Esophagus mucosa (tissue), 1 donor: ENCODE results near the gene USP32. TPM values are rescaled to one million over a fixed set of nuclear protein-coding genes. Genes with fewer than 3 reads are reported as not detected.
A peak's percentile ranks its signal among the peaks of the same experiment; 100 is the strongest.
"Not testable (repeated sequence)": the region's sequence is repeated elsewhere in the genome, so short reads cannot be mapped to it uniquely, and the experiment has no call there.

Experiments used
- ATAC-seq: fragments of 200-7000 bp; cut with Tn5 transposase; one replicate; pipeline ENCODE4 v1.9.1; 2020
- total RNA-seq: library from RNA; stranded (reverse); gene quantifications from one replicate; pipeline ENCODE4 v1.2.4, GENCODE V29; 2023
- donor health status: DM: yes; HTN: yes; CAD: no.

USP32 gene
- total RNA-seq, 1 donor from 2014 or later: 53.5 TPM

DNA sequence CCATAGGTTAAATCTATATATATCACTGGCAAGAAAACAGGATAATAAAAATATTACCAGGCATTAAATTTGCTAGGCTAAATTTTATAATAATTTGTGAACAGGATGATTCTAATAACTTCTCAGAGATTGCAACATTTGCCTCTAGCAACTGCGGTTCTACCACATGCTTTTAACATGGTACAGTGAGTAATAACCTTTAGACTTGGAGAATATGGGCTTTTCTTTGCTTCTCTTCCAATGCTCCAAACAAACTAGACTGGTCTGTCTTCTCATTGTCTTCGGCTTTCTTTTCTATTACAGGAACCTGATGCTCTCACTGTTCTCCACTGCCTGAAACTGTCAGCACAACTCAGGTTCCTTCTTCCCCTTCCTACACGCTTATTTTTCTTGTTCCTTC is 161.6 kb downstream of the USP32 start:
- ATAC-seq: peak; percentile 86

DNA sequence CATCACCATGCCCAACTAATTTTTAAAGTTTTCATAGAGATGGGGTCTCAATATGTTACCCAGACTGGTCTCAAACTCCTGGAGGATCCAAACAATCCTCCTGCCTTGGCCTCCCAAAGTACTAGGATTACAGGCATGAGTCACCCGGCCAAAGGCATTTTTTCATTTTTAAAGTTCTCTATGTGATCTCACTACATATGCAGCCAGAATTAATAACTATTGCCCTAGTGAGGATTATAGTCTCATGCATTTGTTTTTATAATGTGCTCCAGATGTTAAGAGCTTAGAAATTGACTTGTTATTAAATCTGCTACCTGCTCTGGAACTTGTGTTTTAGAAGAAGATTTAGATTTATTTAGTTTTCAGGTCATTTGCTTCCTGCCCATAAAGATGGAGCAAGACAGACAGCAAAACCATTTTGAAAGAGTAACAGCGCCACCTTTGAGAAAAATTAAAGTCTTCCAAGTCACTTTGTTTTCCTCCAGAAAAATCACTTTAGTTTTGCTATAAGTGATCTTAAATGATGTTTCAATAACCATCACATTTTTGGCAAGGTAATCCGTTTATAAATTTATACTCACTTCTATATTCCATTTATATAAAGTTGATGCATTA is 162.6 kb downstream of the USP32 start:
- ATAC-seq: no peak

GRCh38 chr17:60227276-60227675 is 164.7 kb downstream of the USP32 start:
- not testable (repeated sequence) for ATAC-seq

GRCh38 chr17:60224064-60224463 is 167.9 kb downstream of the USP32 start:
- ATAC-seq: peak; percentile 98

GRCh38 chr17:60223456-60223855 is 168.5 kb downstream of the USP32 start:
- no peak for ATAC-seq

DNA sequence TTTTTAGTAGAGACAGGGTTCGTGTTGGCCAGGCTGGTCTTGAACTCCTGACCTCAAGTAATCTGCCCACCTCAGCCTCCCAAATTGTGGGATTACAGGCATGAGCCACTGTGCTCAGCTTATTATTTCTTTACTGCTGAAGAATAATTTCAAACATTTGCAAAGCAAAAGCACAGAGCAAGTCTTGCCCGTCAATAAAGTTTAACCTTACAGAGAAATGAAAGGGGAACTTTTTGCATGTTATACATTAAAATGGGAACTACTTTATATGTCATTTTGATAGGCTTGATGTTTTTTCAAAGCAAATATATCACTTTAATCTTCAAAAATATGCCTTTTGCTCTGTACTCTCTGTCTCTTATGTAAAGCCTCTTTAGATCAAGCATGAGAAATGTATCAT is 173.2 kb downstream of the USP32 start:
- ATAC-seq: not testable (repeated sequence)

DNA sequence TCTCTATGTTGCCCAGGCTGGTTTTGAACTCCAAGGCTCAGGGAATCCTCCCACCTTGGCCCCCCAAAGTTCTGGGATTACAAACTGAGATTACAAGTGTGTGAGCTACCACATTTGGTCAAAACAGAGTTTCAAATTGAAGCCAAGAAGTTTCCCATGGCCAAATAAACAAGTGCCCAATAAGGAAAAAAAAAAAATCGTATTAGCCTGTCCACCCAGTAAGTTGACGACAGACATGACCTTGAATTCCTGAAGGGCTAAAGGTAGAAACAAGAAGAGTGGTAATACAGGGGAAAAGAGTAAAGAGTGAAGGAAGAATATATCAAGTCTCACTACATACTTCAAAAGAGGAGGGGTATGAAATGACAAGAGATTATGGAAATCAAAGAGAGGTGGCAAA is 176.0 kb downstream of the USP32 start:
- ATAC-seq: not testable (repeated sequence)

DNA sequence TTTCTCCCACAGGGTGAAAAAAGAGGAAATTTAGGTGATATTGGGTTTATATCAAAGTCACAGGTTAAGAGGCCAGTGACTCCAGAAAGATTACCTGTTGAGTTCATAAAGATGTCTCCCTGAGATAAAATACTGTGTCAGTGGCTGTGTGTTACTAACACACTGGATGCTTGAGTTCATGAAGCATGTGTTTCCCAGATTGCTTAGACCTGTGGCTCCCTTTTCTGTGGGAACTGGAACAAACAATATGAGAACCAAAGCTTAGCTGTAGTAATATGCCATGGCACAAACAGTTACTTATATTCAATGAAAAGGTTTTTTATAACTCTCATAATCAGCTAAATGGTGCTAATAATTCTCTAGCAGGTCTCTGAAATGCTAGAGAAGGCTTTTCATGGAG is 180.7 kb downstream of the USP32 start:
- ATAC-seq: not testable (repeated sequence)

DNA sequence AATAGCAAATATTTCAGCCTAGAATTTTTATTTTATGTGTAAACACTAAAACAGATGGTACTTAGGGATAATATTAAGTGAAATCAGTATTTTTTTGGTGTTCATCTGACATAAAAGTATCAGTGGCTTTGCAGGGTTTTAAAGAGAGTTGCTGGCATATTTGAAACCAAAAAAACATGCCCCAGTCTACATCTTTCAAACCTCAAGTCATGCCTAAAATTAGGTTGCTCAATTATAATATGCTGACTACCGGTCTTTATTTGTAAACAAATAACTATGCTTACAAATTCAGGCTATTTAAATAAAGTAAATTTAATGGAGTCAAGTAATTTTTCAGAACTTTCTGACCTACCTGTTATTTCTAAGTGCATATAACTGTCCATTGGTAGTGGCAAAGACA is 183.6 kb downstream of the USP32 start:
- not testable (repeated sequence) for ATAC-seq

DNA sequence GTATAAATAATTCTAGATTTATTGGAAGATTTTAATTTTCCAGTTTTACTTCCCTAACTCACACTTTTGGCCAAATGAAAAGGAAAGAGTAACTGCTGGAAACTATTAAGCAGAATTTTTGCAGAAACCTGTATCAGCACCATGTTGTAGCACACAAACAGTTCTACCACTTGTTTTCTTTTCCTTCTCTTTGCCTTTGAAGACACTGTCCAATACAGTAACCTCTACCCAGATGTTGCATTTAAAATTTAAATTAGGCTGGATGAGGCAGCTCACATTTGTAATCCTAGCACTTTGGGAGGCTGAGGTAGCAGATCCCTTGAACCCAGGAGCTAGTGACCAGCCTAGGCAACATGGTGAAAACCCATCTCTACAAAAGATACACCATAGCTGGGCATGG is 186.2 kb downstream of the USP32 start:
- not testable (repeated sequence) for ATAC-seq

- not testable (repeated sequence) for ATAC-seq
Observed at GRCh38 chr17:60198630-60199029, 193.3 kb downstream of the USP32 start.

DNA sequence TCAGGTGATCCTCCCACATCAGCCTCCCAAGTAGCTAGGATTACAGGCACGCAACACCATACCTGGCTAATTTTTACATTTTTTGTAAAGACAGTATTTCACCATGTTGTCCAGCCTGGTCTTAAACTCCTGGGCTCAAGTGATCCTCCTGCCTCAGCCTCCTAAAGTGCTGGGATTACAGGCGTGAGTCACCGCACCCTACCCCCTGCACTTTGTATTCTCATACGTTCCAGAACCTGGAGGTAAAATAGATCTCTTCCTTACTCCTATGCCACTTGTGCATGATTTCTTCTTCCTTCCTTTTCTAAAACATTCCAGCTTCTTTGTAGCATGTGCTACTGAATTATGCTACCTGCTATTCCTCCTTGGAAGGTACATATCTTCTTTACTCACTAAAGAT is 197.8 kb downstream of the USP32 start:
- ATAC-seq: not testable (repeated sequence)

DNA sequence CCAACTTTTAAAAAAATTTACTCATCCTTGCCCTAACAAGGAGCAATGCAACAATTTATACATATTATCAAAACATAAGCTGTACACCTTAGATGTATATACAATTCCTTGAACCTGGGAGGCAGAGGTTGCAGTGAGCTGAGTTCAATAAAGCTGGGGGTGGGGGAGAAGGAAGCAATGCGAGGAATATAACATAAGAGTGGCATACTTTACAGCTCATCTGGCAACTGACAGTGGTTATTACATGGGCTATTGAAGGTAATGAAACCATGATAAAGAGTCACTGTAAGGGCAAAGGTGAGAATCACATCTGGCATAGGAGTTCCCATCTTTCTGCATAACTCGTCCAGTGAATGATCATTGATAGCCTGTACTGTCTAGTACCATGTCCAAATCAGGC is 198.5 kb downstream of the USP32 start:
- ATAC-seq: no peak

DNA sequence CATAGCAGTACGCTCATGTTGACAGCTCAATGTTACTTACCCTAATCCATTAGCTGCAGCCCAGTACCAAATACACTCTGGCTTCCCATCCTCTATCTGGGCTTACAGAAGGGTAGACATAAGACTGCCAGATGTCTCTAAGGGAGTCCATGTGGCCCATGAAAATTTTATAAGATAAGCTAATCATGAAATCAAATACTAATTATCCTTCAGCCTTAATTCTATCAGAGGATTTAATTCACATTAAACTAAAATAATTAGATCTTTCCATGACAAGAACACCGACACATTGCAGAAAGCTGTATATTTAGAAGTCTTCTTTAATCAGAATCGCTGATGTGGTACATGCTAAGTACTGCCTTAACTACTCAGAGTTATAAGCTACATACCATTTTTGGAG is 198.9 kb downstream of the USP32 start:
- not testable (repeated sequence) for ATAC-seq

GRCh38 chr17:60190032-60190431 is 201.9 kb downstream of the USP32 start:
- not testable (repeated sequence) for ATAC-seq

DNA sequence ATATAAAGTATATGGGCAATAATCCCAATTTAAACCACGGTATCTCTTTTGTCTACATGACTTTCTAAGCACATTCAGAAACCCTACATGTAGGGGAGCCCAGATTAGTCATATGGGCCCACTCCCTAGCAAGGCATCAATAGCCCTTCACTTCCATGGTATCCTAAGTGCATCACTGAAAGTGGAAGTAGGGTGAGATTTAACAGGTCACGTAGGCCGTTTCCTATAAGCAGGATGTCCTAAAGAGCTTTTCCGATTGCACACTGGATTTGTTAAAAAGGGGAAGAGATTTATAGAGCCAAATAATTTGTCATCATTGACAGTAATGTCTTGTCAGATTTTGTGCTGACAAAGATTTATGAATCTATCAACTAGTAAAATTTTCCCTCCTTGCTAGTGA is 203.2 kb downstream of the USP32 start:
- ATAC-seq: no peak

- ATAC-seq: not testable (repeated sequence)
Observed at GRCh38 chr17:60186846-60187745, 204.8 kb downstream of the USP32 start.

GRCh38 chr17:60186372-60186771 is 205.6 kb downstream of the USP32 start:
- ATAC-seq: not testable (repeated sequence)

- not testable (repeated sequence) for ATAC-seq
Observed at GRCh38 chr17:60180380-60180779, 211.6 kb downstream of the USP32 start.

DNA sequence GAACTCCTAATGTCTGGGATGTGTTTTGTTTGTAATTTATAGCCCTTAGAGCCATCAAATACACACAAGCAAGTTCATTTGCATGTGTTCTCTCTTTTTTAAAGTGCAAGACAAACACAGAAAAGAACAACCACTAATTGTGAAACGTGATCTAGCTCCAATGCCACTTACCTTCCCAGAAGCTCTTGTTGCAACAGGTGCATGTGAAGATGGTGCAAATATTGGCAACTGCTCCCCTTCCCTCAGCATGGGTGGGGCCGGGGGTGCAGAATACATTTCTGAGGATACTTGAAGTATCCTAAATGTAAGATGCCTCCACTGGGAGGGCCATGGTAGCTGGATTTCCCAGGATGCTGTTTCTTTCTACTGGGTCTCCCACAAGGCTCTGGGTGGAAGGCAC is 213.8 kb downstream of the USP32 start:
- not testable (repeated sequence) for ATAC-seq

- ATAC-seq: not testable (repeated sequence)
Observed at GRCh38 chr17:60176763-60177162, 215.2 kb downstream of the USP32 start.

DNA sequence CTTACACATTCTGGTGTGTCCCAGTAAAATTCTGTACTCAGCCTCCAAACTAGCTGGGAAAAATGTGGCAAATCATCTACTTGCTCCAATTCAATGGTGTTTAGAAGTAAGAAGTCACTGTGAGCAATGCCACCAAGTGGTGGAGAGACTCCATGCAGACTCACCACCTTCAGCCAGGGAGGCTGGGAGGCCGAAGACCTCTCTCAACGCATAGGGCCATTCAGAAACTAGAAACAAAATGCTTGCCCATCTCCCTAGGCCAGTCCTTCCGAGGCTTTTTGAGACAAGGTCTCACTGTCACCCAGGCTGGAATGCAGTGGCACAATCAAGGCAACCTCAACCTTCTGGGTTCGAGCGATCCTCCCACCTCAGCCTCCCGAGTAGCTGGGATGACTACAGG is 217.2 kb downstream of the USP32 start:
- not testable (repeated sequence) for ATAC-seq

GRCh38 chr17:60174035-60174434 is 217.9 kb downstream of the USP32 start:
- no peak for ATAC-seq

DNA sequence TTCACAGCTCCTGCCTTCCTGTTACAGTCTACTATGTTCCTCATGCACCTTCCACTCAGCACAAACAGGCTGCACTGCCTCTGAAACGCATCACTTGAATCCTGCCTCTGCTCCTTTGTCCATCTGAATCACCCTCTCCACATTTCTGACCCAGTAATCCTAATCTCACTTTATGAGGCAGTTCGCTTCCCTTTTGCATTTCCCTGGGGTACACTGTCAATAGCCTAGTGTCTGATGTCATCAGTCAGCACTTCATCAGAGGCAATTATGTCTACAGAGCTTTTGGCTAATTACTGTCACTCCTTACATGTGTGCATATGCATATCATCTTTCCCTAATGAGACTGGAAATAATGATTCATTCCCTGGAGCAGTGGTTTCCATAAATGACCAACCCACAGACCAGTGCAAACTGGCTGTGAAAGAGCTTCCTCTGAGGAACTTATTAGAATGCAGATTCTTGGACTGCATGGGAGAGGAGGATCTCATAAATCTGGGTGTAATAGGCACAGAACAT is 218.6 kb downstream of the USP32 start:
- ATAC-seq: peak; percentile 35
